ENCODE results near the gene KIF5C. TPM values are rescaled to one million over a fixed set of nuclear protein-coding genes. Genes with fewer than 3 reads are reported as not detected.

The KIF5C gene
- total RNA-seq, 1 donor from 2014 or later = not detected

DNA sequence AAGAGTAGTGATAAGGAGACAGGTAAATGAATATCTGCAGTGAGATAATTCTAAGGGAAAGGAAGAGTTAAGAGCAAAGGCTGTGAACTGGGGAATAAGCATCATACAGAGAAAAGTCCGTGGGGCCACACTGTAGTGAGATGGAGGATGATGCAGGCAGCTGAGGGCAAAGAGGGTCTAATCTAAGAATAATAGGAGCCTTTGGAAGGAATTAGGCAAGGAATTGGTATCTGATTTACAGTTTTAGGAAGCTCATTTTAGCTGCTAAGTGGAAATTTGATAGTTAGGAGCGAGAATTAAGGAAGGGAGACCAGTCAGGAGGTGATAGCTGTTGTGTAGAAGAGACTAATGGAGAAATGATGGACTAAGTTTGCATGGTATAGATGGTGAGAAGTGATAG lies 43.5 kb downstream of the KIF5C start:
- H3K27me3 ChIP-seq (ENCODE audit: control insufficient read depth, insufficient read depth, low read length) = no peaks in the 10 kb centered on the region
- FAIRE-seq (no peak), DNase-seq (ENCODE audit: low read depth) (no peak)
- no peak overlapping the region for H3K4me3 ChIP-seq (ENCODE audit: low read depth, low read length)
- no peaks in the 10 kb centered on the region for H3K36me3 ChIP-seq (ENCODE audit: control insufficient read depth, insufficient read depth, low read length)
- no peak for TF ChIP-seq CTCF (IDR thresholded peaks at IDR 0.05; ENCODE audit: insufficient read depth, low read length, severe bottlenecking)

GRCh38 chr2:148920559-148920958 lies 45.5 kb downstream of the KIF5C start:
- DNase-seq (ENCODE audit: low read depth) = no peak
- no peak overlapping the region for H3K4me3 ChIP-seq (ENCODE audit: low read depth, low read length)
- H3K36me3 ChIP-seq (ENCODE audit: control insufficient read depth, insufficient read depth, low read length) = no peaks in the 10 kb centered on the region
- FAIRE-seq = no peak
- no peaks in the 10 kb centered on the region for H3K27me3 ChIP-seq (ENCODE audit: control insufficient read depth, insufficient read depth, low read length)
- TF ChIP-seq CTCF (IDR thresholded peaks at IDR 0.05; ENCODE audit: insufficient read depth, low read length, severe bottlenecking) = no peak

GRCh38 chr2:148922062-148922461 lies 47.0 kb downstream of the KIF5C start:
- no peak for TF ChIP-seq CTCF (IDR thresholded peaks at IDR 0.05; ENCODE audit: insufficient read depth, low read length, severe bottlenecking)
- Histone ChIP-seq H3K27me3 (ENCODE audit: control insufficient read depth, insufficient read depth, low read length) (no peaks in the 10 kb centered on the region), H3K4me3 (ENCODE audit: low read depth, low read length) (no peak overlapping the region), H3K36me3 (ENCODE audit: control insufficient read depth, insufficient read depth, low read length) (no peaks in the 10 kb centered on the region)
- DNase-seq (ENCODE audit: low read depth) = no peak
- no peak for FAIRE-seq

DNA sequence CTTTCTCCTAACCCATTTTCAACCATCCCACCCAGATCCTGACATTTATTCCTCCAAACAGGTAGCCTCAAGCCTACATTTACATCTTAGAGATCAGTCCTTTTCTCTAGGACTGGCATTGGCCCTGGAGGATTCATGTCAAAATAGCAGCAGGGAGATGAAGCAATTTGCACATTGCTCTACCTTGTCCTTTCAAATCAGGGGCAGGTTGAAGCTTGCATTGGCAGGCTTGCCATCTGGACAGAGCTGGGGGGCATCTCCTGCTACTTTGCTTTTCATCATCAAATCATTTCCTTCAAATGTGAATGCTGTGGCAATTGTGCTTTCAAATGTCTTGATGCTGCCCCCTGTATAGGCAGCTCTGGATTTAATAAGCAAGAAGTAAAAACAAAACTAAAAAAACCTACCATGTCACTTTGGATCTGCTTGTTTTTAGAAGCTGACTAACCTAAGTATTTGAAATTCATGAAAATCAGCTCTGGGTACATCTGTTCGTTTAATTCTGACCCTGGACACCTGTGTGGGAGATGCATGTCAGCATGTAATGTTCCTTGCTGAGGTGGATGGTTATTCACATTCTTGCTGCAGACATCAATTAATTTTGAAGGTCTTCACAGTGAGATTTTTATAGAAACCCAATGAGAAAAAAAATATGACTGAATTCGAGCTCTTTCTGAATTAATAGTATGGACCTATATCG lies 47.9 kb downstream of the KIF5C start:
- no peak for TF ChIP-seq CTCF (IDR thresholded peaks at IDR 0.05; ENCODE audit: insufficient read depth, low read length, severe bottlenecking)
- Histone ChIP-seq H3K4me3 (ENCODE audit: low read depth, low read length) (no peak overlapping the region), H3K27me3 (ENCODE audit: control insufficient read depth, insufficient read depth, low read length) (no peaks in the 10 kb centered on the region), H3K36me3 (ENCODE audit: control insufficient read depth, insufficient read depth, low read length) (no peaks in the 10 kb centered on the region)
- FAIRE-seq = no peak
- peak; percentile 77 for DNase-seq (ENCODE audit: low read depth)

GRCh38 chr2:148924514-148925178 lies 49.6 kb downstream of the KIF5C start:
- FAIRE-seq = no peak
- TF ChIP-seq CTCF (IDR thresholded peaks at IDR 0.05; ENCODE audit: insufficient read depth, low read length, severe bottlenecking) = no peak
- no peak overlapping the region for H3K4me3 ChIP-seq (ENCODE audit: low read depth, low read length)
- no peaks in the 10 kb centered on the region for H3K36me3 ChIP-seq (ENCODE audit: control insufficient read depth, insufficient read depth, low read length)
- H3K27me3 ChIP-seq (ENCODE audit: control insufficient read depth, insufficient read depth, low read length) = no peaks in the 10 kb centered on the region
- no peak for DNase-seq (ENCODE audit: low read depth)
